HL-60 (cell line): ENCODE data around the gene MAPT.

Experiments used
- CTCF ChIP-seq: IDR thresholded peaks from one replicate; pipeline ENCODE4 v1.5.1; 2011; ENCODE audit warnings: low read length, control low read depth, inconsistent platforms; ENCODE audit not compliant: insufficient read depth
- GABPA ChIP-seq: IDR thresholded peaks from 2 replicates; pipeline ENCODE4 v1.6.1; 2012; ENCODE audit warnings: low read depth
- POLR2AphosphoS5 ChIP-seq: IDR thresholded peaks from 2 replicates; pipeline ENCODE4 v1.6.1; 2012; ENCODE audit warnings: low read depth
- TF ChIP-seq, protein P1 (sequence below): IDR thresholded peaks from 2 replicates; pipeline ENCODE4 v1.6.1; 2012; ENCODE audit warnings: low read depth; ENCODE audit not compliant: insufficient replicate concordance

GRCh38 chr17:45910667-45911066 lies 16.3 kb downstream of the MAPT start:
- TF ChIP-seq POLR2AphosphoS5 (no peak), CTCF (no peak), GABPA (no peak)
- TF ChIP-seq, protein P1, sequence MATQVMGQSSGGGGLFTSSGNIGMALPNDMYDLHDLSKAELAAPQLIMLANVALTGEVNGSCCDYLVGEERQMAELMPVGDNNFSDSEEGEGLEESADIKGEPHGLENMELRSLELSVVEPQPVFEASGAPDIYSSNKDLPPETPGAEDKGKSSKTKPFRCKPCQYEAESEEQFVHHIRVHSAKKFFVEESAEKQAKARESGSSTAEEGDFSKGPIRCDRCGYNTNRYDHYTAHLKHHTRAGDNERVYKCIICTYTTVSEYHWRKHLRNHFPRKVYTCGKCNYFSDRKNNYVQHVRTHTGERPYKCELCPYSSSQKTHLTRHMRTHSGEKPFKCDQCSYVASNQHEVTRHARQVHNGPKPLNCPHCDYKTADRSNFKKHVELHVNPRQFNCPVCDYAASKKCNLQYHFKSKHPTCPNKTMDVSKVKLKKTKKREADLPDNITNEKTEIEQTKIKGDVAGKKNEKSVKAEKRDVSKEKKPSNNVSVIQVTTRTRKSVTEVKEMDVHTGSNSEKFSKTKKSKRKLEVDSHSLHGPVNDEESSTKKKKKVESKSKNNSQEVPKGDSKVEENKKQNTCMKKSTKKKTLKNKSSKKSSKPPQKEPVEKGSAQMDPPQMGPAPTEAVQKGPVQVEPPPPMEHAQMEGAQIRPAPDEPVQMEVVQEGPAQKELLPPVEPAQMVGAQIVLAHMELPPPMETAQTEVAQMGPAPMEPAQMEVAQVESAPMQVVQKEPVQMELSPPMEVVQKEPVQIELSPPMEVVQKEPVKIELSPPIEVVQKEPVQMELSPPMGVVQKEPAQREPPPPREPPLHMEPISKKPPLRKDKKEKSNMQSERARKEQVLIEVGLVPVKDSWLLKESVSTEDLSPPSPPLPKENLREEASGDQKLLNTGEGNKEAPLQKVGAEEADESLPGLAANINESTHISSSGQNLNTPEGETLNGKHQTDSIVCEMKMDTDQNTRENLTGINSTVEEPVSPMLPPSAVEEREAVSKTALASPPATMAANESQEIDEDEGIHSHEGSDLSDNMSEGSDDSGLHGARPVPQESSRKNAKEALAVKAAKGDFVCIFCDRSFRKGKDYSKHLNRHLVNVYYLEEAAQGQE: no peak
